Neural crest cell (in vitro differentiated cells): ENCODE data around the gene MDH2. TPM values are rescaled to one million over a fixed set of nuclear protein-coding genes. Genes with fewer than 3 reads are reported as not detected.
"Not testable (repeated sequence)": the region's sequence is repeated elsewhere in the genome, so short reads cannot be mapped to it uniquely, and the experiment has no call there.

Experiments
- DNase-seq: peaks from one replicate; pipeline ENCODE4 v3.0.0; 2021; ENCODE audit warnings: low read depth, mixed read lengths, low spot score
- H3K27ac Mint-ChIP-seq: one replicate; pipeline ENCODE4 v1.8.0; 2021; ENCODE audit warnings: mild to moderate bottlenecking, mixed read lengths; ENCODE audit not compliant: unreplicated experiment
- H3K27me3 Mint-ChIP-seq: 2 replicates; pipeline ENCODE4 v1.8.0; 2021; ENCODE audit warnings: low read depth, mild to moderate bottlenecking, mixed read lengths
- H3K36me3 Mint-ChIP-seq: 2 replicates; pipeline ENCODE4 v1.8.0; 2021; ENCODE audit warnings: low read depth, mild to moderate bottlenecking, mixed read lengths
- H3K4me1 Mint-ChIP-seq: 2 replicates; pipeline ENCODE4 v1.8.0; 2021; ENCODE audit warnings: mixed read lengths
- H3K4me3 Mint-ChIP-seq: one replicate; pipeline ENCODE4 v1.8.0; 2021; ENCODE audit warnings: mild to moderate bottlenecking, mixed read lengths
- H3K9me3 Mint-ChIP-seq: 2 replicates; pipeline ENCODE4 v1.8.0; 2021; ENCODE audit warnings: mixed read lengths
- CTCF ChIP-seq: fragments of 200-600 bp; sonication (generic); conservative IDR thresholded peaks from 2 replicates; pipeline ENCODE4 v1.5.0; 2021; ENCODE audit warnings: antibody characterized with exemption, mild to moderate bottlenecking
- total RNA-seq: library from RNA; stranded (reverse); gene quantifications from 2 replicates; pipeline ENCODE4 v1.2.1, GENCODE V29; 2021

The MDH2 gene
- total RNA-seq, 1 donor from 2014 or later: 169 TPM

DNA sequence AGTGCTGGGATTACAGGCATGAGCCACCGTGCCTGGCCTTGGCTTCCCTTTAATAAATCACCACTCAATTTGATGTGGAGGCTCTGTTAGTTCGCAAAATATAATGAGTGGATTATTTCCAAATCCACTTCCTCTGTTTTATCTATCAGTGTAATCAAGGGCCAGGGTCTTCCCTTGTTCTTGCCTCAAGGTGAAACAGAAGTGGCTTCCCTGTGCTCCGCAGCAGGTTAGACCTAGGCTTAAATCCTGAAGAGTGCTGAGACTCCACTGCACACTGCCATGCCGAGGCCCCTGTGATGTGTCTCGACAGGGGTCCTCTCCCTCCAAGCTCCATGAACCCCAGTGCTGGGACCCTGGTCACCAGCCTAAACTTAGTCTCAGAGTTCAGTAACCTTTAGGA lies 59.0 kb downstream of the MDH2 start:
- DNase-seq: no peak
- H3K36me3 Mint-ChIP-seq: no peaks in the 10 kb centered on the region
- no peak overlapping the region for H3K4me3 Mint-ChIP-seq
- H3K9me3 Mint-ChIP-seq: no peaks in the 10 kb centered on the region
- no peak overlapping the region for H3K27ac Mint-ChIP-seq
- H3K4me1 Mint-ChIP-seq: no peaks in the 10 kb centered on the region
- H3K27me3 Mint-ChIP-seq: no peaks in the 10 kb centered on the region
- TF ChIP-seq CTCF: no peak

GRCh38 chr7:76108540-76109233 lies 60.8 kb downstream of the MDH2 start:
- no peak overlapping the region for H3K4me3 Mint-ChIP-seq
- no peak for DNase-seq
- no peaks in the 10 kb centered on the region for H3K4me1 Mint-ChIP-seq
- no peak for TF ChIP-seq CTCF
- no peaks in the 10 kb centered on the region for H3K36me3 Mint-ChIP-seq
- H3K27ac Mint-ChIP-seq: no peak overlapping the region
- no peaks in the 10 kb centered on the region for H3K27me3 Mint-ChIP-seq
- H3K9me3 Mint-ChIP-seq: no peaks in the 10 kb centered on the region

- H3K27ac Mint-ChIP-seq: not testable (repeated sequence)
Observed at GRCh38 chr7:76113042-76113630, 65.2 kb downstream of the MDH2 start.

GRCh38 chr7:76114742-76115141 lies 66.8 kb downstream of the MDH2 start:
- H3K36me3 Mint-ChIP-seq, H3K27me3 Mint-ChIP-seq, DNase-seq, H3K4me1 Mint-ChIP-seq, H3K9me3 Mint-ChIP-seq, H3K4me3 Mint-ChIP-seq, H3K27ac Mint-ChIP-seq: not testable (repeated sequence)

More at GRCh38 chr7:76113042-76113630, 65.2 kb downstream of the MDH2 start:
- not testable (repeated sequence) for H3K9me3 Mint-ChIP-seq, H3K36me3 Mint-ChIP-seq, H3K4me3 Mint-ChIP-seq, H3K27me3 Mint-ChIP-seq, DNase-seq, H3K4me1 Mint-ChIP-seq

Other genes with a start within 250 kb of the MDH2 start
- gene CCL24, start 234.3 kb upstream of the MDH2 start, total RNA-seq: not detected in 2 replicates
- 80.2 and 80.5 TPM in 2 replicates for gene RHBDD2, start 169.1 kb upstream of the MDH2 start, total RNA-seq
- 123 and 126 TPM in 2 replicates for gene POR, start 133.0 kb upstream of the MDH2 start, total RNA-seq
- 33.4 and 41.8 TPM in 2 replicates for gene TMEM120A, start 53.5 kb upstream of the MDH2 start, total RNA-seq
- gene STYXL1, start 106 bp upstream of the MDH2 start, total RNA-seq: 33.6 and 38.8 TPM in 2 replicates
- 4.6 and 4.9 TPM in 2 replicates for gene SRRM3, start 153.8 kb downstream of the MDH2 start, total RNA-seq